ENCODE data around the gene ZNF135. TPM values are rescaled to one million over a fixed set of nuclear protein-coding genes. Genes with fewer than 3 reads are reported as not detected.

The ZNF135 gene
- total RNA-seq, 3 donors from 2014 or later (not counting 1 experiment from before 2014, with no cell fraction given) = 1.6 to 4.3 (median 4.3) TPM

GRCh38 chr19:58033741-58034476, 25.2 kb upstream of the ZNF135 start, which contains the start of gene ZSCAN1:
ZSCAN1 (plus strand) TSS chr19:58034025; CDS start chr19:58037837, 3,812 bp downstream.
- H3K27me3 ChIP-seq (ENCODE audit: control insufficient read depth, insufficient read depth, low read length) = no peaks in the 10 kb centered on the region
- intact Hi-C loops (cut with micrococcal nuclease) = no loop called here
- peaks cover 14% of the 10 kb centered on the region for H3K9me3 ChIP-seq (ENCODE audit: control insufficient read depth, insufficient read depth, low read length)
- peaks cover 0 to 9% of the 10 kb centered on the region in 2 donors for H3K4me1 Mint-ChIP-seq
- ATAC-seq (peak; percentile 81 to 94 (median 93)), DNase-seq (peak; percentile 32 to 72)
- H3K36me3 Mint-ChIP-seq = peaks cover 24% of the 10 kb centered on the region
- TF ChIP-seq CTCF (IDR thresholded peaks at IDR 0.05) = no peak
- peaks cover 6% of the 10 kb centered on the region for H3K4me1 ChIP-seq (ENCODE audit: control insufficient read depth, insufficient read depth, low read length)
- H3K4me3 ChIP-seq (ENCODE audit: low read length) = no peak within 1 kb of the TSS
- WGBS (ENCODE audit: insufficient coverage) = 10% methylated on average over 101 of the region's 101 CpGs
- peaks cover 26 to 29% of the 10 kb centered on the region in 2 donors for H3K27me3 Mint-ChIP-seq (ENCODE audit: low read depth in 2 of 2)
- H3K27ac Mint-ChIP-seq = peak within 1 kb of the TSS in 1 of 2 donors; percentile 73
- H3K9me3 Mint-ChIP-seq = peaks cover 6 to 11% of the 10 kb centered on the region in 2 donors
- H3K27ac ChIP-seq (ENCODE audit: low read length) = no peak within 1 kb of the TSS
- peak within 1 kb of the TSS; percentile 41 for H3K4me3 Mint-ChIP-seq
- no peaks in the 10 kb centered on the region for H3K36me3 ChIP-seq (ENCODE audit: control insufficient read depth, insufficient read depth, low read length)

GRCh38 chr19:58034477-58034793, 24.6 kb upstream of the ZNF135 start:
- intact Hi-C loops (cut with micrococcal nuclease) = no loop called here
- 14% methylated on average over 18 of the region's 20 CpGs for WGBS (ENCODE audit: insufficient coverage)
- no peak overlapping the region for H3K27ac ChIP-seq (ENCODE audit: low read length)
- peaks cover 17% of the 10 kb centered on the region for H3K9me3 ChIP-seq (ENCODE audit: control insufficient read depth, insufficient read depth, low read length)
- Mint-ChIP-seq H3K27me3 (ENCODE audit: low read depth in 2 of 2) (peaks cover 26 to 27% of the 10 kb centered on the region in 2 donors), H3K4me3 (no peak overlapping the region), H3K27ac (peak overlapping the region in 1 of 2 donors; percentile 73), H3K9me3 (peaks cover 6 to 11% of the 10 kb centered on the region in 2 donors), H3K4me1 (peaks cover 0 to 9% of the 10 kb centered on the region in 2 donors), H3K36me3 (peaks cover 24% of the 10 kb centered on the region)
- no peaks in the 10 kb centered on the region for H3K27me3 ChIP-seq (ENCODE audit: control insufficient read depth, insufficient read depth, low read length)
- H3K4me3 ChIP-seq (ENCODE audit: low read length) = no peak overlapping the region
- H3K4me1 ChIP-seq (ENCODE audit: control insufficient read depth, insufficient read depth, low read length) = peaks cover 6% of the 10 kb centered on the region
- ATAC-seq (no peak), DNase-seq (no peak)
- no peak for TF ChIP-seq CTCF (IDR thresholded peaks at IDR 0.05)
- H3K36me3 ChIP-seq (ENCODE audit: control insufficient read depth, insufficient read depth, low read length) = no peaks in the 10 kb centered on the region

GRCh38 chr19:58035863-58036262, 23.2 kb upstream of the ZNF135 start:
- H3K36me3 ChIP-seq (ENCODE audit: control insufficient read depth, insufficient read depth, low read length) = no peaks in the 10 kb centered on the region

More at GRCh38 chr19:58035863-58036262, 23.2 kb upstream of the ZNF135 start:
- WGBS (ENCODE audit: insufficient coverage) = 83% methylated on average over 8 of the region's 8 CpGs
- Mint-ChIP-seq H3K36me3 (peaks cover 24% of the 10 kb centered on the region), H3K4me3 (no peak overlapping the region), H3K9me3 (peaks cover 6 to 11% of the 10 kb centered on the region in 2 donors), H3K27ac (no peak overlapping the region), H3K4me1 (peaks cover 0 to 9% of the 10 kb centered on the region in 2 donors), H3K27me3 (ENCODE audit: low read depth in 2 of 2) (peaks cover 26 to 27% of the 10 kb centered on the region in 2 donors)
- no peak overlapping the region for H3K27ac ChIP-seq (ENCODE audit: low read length)
- ATAC-seq (no peak), DNase-seq (no peak)
- H3K4me3 ChIP-seq (ENCODE audit: low read length) = no peak overlapping the region
- intact Hi-C loops (cut with micrococcal nuclease) = no loop called here
- peaks cover 29% of the 10 kb centered on the region for H3K9me3 ChIP-seq (ENCODE audit: control insufficient read depth, insufficient read depth, low read length)
- TF ChIP-seq CTCF (IDR thresholded peaks at IDR 0.05) = no peak
- H3K27me3 ChIP-seq (ENCODE audit: control insufficient read depth, insufficient read depth, low read length) = no peaks in the 10 kb centered on the region
- peaks cover 6% of the 10 kb centered on the region for H3K4me1 ChIP-seq (ENCODE audit: control insufficient read depth, insufficient read depth, low read length)

Measured in natural killer cell (primary cell).